ENCODE data around the gene PLEKHA7.

DNA sequence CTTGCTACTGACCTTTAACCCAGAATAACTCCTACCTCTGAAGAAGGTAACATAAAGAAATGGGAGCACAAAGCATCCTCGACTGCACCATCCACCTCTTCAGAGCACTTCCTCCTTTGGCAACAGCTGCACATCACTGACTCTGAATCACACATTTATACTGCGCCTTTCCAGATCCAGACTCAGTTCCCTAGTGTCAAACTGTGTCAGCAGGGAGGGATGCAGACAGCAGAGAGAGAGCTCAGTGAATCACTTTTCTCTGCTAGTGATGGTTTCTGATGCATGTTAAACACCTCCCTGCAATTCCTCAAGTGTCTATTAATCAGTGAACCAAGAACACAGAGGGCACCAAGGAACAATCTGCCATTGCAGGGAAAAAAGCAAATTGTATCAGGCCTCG, 118.9 kb downstream of the PLEKHA7 start:
- TF ChIP-seq CTCF (IDR thresholded peaks at IDR 0.05) (no peak), POLR2AphosphoS5 (IDR thresholded peaks at IDR 0.05) (no peak), POLR2A (IDR thresholded peaks at IDR 0.05) (no peak)

Data from breast epithelium (tissue), 3 donors.